K562 (cell line): ENCODE data around the gene ANXA7. TPM values are rescaled to one million over a fixed set of nuclear protein-coding genes. Genes with fewer than 3 reads are reported as not detected.

ENCODE experiments used
- BRF2 ChIP-seq: IDR thresholded peaks from 3 replicates; pipeline ENCODE4 v1.6.1; 2011; ENCODE audit warnings: borderline replicate concordance, mild to moderate bottlenecking; ENCODE audit not compliant: insufficient read length, insufficient read depth
- ETV1 ChIP-seq: fragments of 450-650 bp; conservative IDR thresholded peaks from 2 replicates; pipeline ENCODE4 v1.6.1; 2016; ENCODE audit warnings: missing genetic modification characterization, control low read depth, low read depth, missing compliant biosample characterization
- FOXA3 ChIP-seq, 2 experiments: fragments of 450-650 bp in 1 of 2; sonication (generic) in 1 of 2; formaldehyde crosslinking; IDR thresholded peaks in 1 of 2; conservative IDR thresholded peaks in 1 of 2; 2 replicates each; pipeline versions ENCODE4 v1.4.0 to v1.8.0; 2020 to 2022; ENCODE audit warnings: mild to moderate bottlenecking in 2 of 2, missing genetic modification reagents in 1 of 2
- IRF9 ChIP-seq: fragments of 450-650 bp; IDR thresholded peaks from 2 replicates; pipeline ENCODE4 v1.6.1; 2016; ENCODE audit warnings: missing biosample characterization, missing genetic modification characterization
- KAT7 ChIP-seq: sonication (generic); formaldehyde crosslinking; IDR thresholded peaks from 2 replicates; pipeline ENCODE4 v1.8.0; 2022; ENCODE audit warnings: missing genetic modification reagents, mild to moderate bottlenecking, borderline replicate concordance
- MTA1 ChIP-seq: fragments of 450-650 bp; IDR thresholded peaks from 2 replicates; pipeline ENCODE4 v1.6.1; 2017; ENCODE audit warnings: borderline replicate concordance
- NBN ChIP-seq: fragments of 450-650 bp; IDR thresholded peaks from 2 replicates; pipeline ENCODE4 v1.6.1; 2016; ENCODE audit warnings: low read depth, mild to moderate bottlenecking
- NR1H2 ChIP-seq: sonication (generic); formaldehyde crosslinking; IDR thresholded peaks from 2 replicates; pipeline ENCODE4 v1.4.0; 2020; ENCODE audit warnings: mild to moderate bottlenecking, missing genetic modification reagents
- NRF1 ChIP-seq, 2 experiments: fragments of 450-650 bp; IDR thresholded peaks in 1 of 2; conservative IDR thresholded peaks in 1 of 2; 2 replicates each; pipeline ENCODE4 v1.6.1; 2014; ENCODE audit warnings: mild to moderate bottlenecking in 2 of 2
- SMARCA4 ChIP-seq: fragments of 450-650 bp; IDR thresholded peaks from 2 replicates; pipeline ENCODE4 v1.6.1; 2016
- SP2 ChIP-seq: IDR thresholded peaks from 2 replicates; pipeline ENCODE4 v1.6.1; 2011; ENCODE audit warnings: mild to moderate bottlenecking, low read depth, low read length, moderate library complexity; ENCODE audit not compliant: poor library complexity, severe bottlenecking; ENCODE audit errors: extremely low read depth
- ZFP30 ChIP-seq: fragments of 250-450 bp; sonication (Bioruptor Pico); IDR thresholded peaks from 2 replicates; pipeline ENCODE4 v1.8.0; 2022; ENCODE audit warnings: moderate library complexity, mild to moderate bottlenecking, inconsistent platforms, borderline replicate concordance
- ZNF175 ChIP-seq: fragments of 200-800 bp; sonication (Bioruptor generic); IDR thresholded peaks from 2 replicates; pipeline ENCODE4 v1.6.1; 2016; ENCODE audit warnings: low read depth, mild to moderate bottlenecking, missing genetic modification characterization, missing compliant biosample characterization
- ZNF431 ChIP-seq: sonication (generic); formaldehyde crosslinking; IDR thresholded peaks from 2 replicates; pipeline ENCODE4 v1.8.0; 2022; ENCODE audit warnings: mild to moderate bottlenecking, missing genetic modification reagents
- ZNF551 ChIP-seq: fragments of 250-450 bp; sonication (Bioruptor Pico); IDR thresholded peaks from 2 replicates; pipeline ENCODE4 v1.5.0; 2021; ENCODE audit warnings: mild to moderate bottlenecking, moderate library complexity
- ZNF696 ChIP-seq: fragments of 250-450 bp; sonication (Bioruptor Pico); conservative IDR thresholded peaks from 2 replicates; pipeline ENCODE4 v1.4.0; 2020; ENCODE audit warnings: mild to moderate bottlenecking, moderate library complexity
- ZNF785 ChIP-seq: fragments of 250-450 bp; sonication (Bioruptor Pico); IDR thresholded peaks from 2 replicates; pipeline ENCODE4 v1.4.0; 2020; ENCODE audit warnings: mild to moderate bottlenecking
- polyA plus RNA-seq, 8 experiments: library from polyadenylated mRNA; depleted of rRNA in 4 of 8; stranded (reverse) in 5 of 8; unstranded in 3 of 8; fragments of >200 nt; fragmentation: Nextera tagmentation in 2 of 8; fragmentation: Illumina TruSeq in 1 of 8; extraction: Ambion mirVana in 2 of 8; extraction: Trizol in 1 of 8; gene quantifications; 2 replicates each; pipeline versions ENCODE4 v1.2.1 to v1.2.3, GENCODE V29; 2011 to 2014; ENCODE audit warnings: inconsistent platforms in 1 of 8, missing spikeins in 1 of 8
- total RNA-seq, 7 experiments: library from RNA; depleted of rRNA in 6 of 7; stranded (reverse); fragments of >200 nt in 6 of 7; fragmentation: Illumina TruSeq in 2 of 7; extraction: Trizol in 2 of 7; gene quantifications; 2 replicates each; pipeline versions ENCODE4 v1.2.1 to v1.2.3, GENCODE V29; 2011 to 2021; ENCODE audit warnings: low replicate concordance in 1 of 7
- TF ChIP-seq, protein P1 (sequence below): fragments of 250-450 bp; sonication (Bioruptor Pico); IDR thresholded peaks from 2 replicates; pipeline ENCODE4 v1.5.0; 2021; ENCODE audit warnings: mild to moderate bottlenecking, moderate library complexity
- TF ChIP-seq, protein P2 (sequence below): sonication (generic); formaldehyde crosslinking; IDR thresholded peaks from 2 replicates; pipeline ENCODE4 v1.8.0; 2022; ENCODE audit warnings: missing genetic modification reagents, mild to moderate bottlenecking, moderate library complexity, borderline replicate concordance
- TF ChIP-seq, protein P3 (sequence below): IDR thresholded peaks from 2 replicates; pipeline ENCODE4 v1.6.1; 2011; ENCODE audit not compliant: insufficient read length; ENCODE audit errors: extremely low read depth

Gene ANXA7
- total and polyA plus RNA-seq, 9 of the 15 experiments (the other 6 are each of a cell fraction or from before 2014, with no cell fraction given): 81.6 to 157 (median 122) TPM

- TF ChIP-seq NRF1 (conservative IDR thresholded peaks at IDR 0.05 in 1 of 2, IDR thresholded peaks at IDR 0.05 in 1 of 2): no peak
- TF ChIP-seq NBN: peak; percentile 97; the same call in 1 of the 2 replicates
- TF ChIP-seq, protein P1, sequence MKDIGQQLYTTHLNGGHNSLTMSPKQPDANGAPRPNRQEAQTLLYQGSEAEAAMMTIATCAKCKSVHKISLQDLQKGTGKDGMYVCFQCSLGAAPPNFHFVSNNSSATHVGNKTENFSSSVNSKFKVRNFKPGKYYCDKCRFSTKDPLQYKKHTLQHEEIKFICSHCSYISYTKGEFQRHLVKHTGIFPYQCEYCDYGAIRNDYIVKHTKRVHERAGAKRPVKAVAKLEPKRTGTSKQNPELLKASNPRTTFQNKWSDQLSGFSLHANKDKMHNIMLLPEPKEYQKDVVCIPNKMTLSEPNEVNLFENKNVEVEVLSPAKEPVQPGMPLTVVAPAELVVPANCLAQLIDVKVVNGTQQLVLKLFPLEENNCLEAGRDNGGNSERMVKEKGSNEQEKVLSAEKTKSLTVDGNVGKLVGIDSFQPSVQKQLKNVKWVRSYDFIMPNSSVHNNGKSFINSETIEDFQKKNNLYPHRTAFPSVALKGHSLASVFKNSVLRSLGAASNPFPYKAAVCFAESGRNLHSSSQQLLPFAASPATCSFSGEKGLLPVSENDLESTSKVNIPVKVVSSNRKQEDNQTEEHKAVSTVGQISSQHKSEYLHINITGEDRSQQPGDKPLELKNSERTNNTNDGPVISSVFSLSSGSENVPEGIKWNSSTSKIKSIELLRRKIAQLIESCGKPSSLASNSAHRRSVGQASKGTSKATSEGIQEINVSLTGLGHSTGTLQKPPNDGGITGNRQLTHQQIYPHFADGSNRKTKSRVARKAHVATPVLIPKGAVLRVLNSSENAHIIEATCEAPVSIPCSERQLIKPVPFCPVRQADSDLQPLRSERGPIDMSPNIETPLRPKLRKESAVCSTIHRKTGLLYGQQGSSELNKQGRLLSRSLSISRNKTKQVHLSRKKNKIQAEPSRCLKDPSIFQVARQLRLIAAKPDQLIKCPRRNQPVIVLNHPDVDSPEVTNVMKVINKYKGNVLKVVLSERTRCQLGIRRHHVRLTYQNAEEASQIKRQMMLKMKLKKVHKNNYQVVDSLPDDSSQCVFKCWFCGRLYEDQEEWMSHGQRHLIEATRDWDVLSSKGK (CRISPR knock-in tag): no peak
- TF ChIP-seq ETV1 (tag): no peak; the same call in 1 of the 2 replicates
- TF ChIP-seq, protein P2, sequence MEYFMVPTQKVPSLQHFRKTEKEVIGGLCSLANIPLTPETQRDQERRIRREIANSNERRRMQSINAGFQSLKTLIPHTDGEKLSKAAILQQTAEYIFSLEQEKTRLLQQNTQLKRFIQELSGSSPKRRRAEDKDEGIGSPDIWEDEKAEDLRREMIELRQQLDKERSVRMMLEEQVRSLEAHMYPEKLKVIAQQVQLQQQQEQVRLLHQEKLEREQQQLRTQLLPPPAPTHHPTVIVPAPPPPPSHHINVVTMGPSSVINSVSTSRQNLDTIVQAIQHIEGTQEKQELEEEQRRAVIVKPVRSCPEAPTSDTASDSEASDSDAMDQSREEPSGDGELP (CRISPR knock-in tag): no peak; the same call in 1 of the 2 replicates
- TF ChIP-seq, protein P3, sequence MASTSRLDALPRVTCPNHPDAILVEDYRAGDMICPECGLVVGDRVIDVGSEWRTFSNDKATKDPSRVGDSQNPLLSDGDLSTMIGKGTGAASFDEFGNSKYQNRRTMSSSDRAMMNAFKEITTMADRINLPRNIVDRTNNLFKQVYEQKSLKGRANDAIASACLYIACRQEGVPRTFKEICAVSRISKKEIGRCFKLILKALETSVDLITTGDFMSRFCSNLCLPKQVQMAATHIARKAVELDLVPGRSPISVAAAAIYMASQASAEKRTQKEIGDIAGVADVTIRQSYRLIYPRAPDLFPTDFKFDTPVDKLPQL: no peak
- peak; percentile 89 for TF ChIP-seq MTA1
- no peak for TF ChIP-seq ZNF431
- TF ChIP-seq ZNF696 (CRISPR knock-in tag): no peak
- TF ChIP-seq ZNF785 (CRISPR knock-in tag): no peak
- peak; percentile 93 for TF ChIP-seq ZNF175 (CRISPR knock-in tag)
- no peak for TF ChIP-seq ZNF551 (CRISPR knock-in tag)
- no peak for TF ChIP-seq ZFP30 (CRISPR knock-in tag)
- peak; percentile 38; the same call in 1 of the 2 replicates for TF ChIP-seq IRF9 (tag)
- TF ChIP-seq BRF2: no peak
- TF ChIP-seq KAT7: 0 out of 2 replicates have a peak, but pooled peaks have one; percentile 51
- peak; percentile 100 for TF ChIP-seq SMARCA4
- no peak; a peak in 1 of 4 replicates for TF ChIP-seq FOXA3 (CRISPR knock-in tag; conservative IDR thresholded peaks at IDR 0.05 in 1 of 2, IDR thresholded peaks at IDR 0.05 in 1 of 2)
- no peak for TF ChIP-seq NR1H2 (CRISPR knock-in tag)
- TF ChIP-seq SP2: no peak
Measured at GRCh38 chr10:73456187-73456890, 42.5 kb upstream of the ANXA7 start (continued).
